Upper lobe of left lung (tissue), 6 donors: ENCODE measurements around the gene ATP2A2. TPM values are rescaled to one million over a fixed set of nuclear protein-coding genes. Genes with fewer than 3 reads are reported as not detected.

Experiments
- ATAC-seq, 2 donors: fragments of 200-7000 bp; cut with Tn5 transposase; one replicate each; pipeline ENCODE4 v1.9.1; 2022; ENCODE audit warnings: mild to moderate bottlenecking in 2 of 2, moderate library complexity in 2 of 2; ENCODE audit not compliant: low FRiP score in 2 of 2
- DNase-seq, 2 donors: peaks; one replicate each; pipeline ENCODE4 v3.0.0-alpha.2; 2019 to 2020
- H3K27ac ChIP-seq, 4 donors: fragments of 200-600 bp; sonication (generic); one replicate each; pipeline ENCODE4 v1.5.1; 2016 to 2019
- H3K27me3 ChIP-seq, 4 donors: fragments of 200-600 bp; sonication (generic); one replicate each; pipeline ENCODE4 v1.5.1; 2017 to 2019
- H3K36me3 ChIP-seq, 4 donors: fragments of 200-600 bp; sonication (generic); one replicate each; pipeline ENCODE4 v1.5.1; 2016 to 2019
- H3K4me1 ChIP-seq, 4 donors: fragments of 200-600 bp; sonication (generic); one replicate each; pipeline ENCODE4 v1.5.1; 2018 to 2019
- H3K4me3 ChIP-seq, 4 donors: fragments of 200-600 bp; sonication (generic); one replicate each; pipeline ENCODE4 v1.5.1; 2017 to 2019; ENCODE audit warnings: mild to moderate bottlenecking in 2 of 4, moderate library complexity in 1 of 4
- H3K9me3 ChIP-seq, 4 donors: fragments of 200-600 bp; sonication (generic); one replicate each; pipeline ENCODE4 v1.5.1; 2018 to 2019
- CTCF ChIP-seq, 6 experiments: fragments of 450-650 bp in 4 of 6; fragments of 200-600 bp in 2 of 6; sonication (generic) in 2 of 6; IDR thresholded peaks; one replicate each; pipeline ENCODE4 v1.5.1; 2016 to 2019; ENCODE audit warnings: antibody characterized with exemption in 6 of 6
- EP300 ChIP-seq, 4 donors: sonication (generic); formaldehyde crosslinking; IDR thresholded peaks; one replicate each; pipeline ENCODE4 v1.5.1; 2017; ENCODE audit warnings: antibody characterized with exemption in 4 of 4, control low read depth in 2 of 4
- POLR2A ChIP-seq, 4 donors: fragments of 450-650 bp; IDR thresholded peaks; one replicate each; pipeline ENCODE4 v1.5.1; 2016 to 2017; ENCODE audit warnings: antibody characterized with exemption in 4 of 4, mild to moderate bottlenecking in 2 of 4
- POLR2AphosphoS5 ChIP-seq, 2 donors: sonication (generic); formaldehyde crosslinking; IDR thresholded peaks; one replicate each; pipeline ENCODE4 v1.5.1; 2017; ENCODE audit warnings: antibody characterized with exemption in 2 of 2
- WGBS, 2 donors: methylation state at CpG; one replicate each; pipeline ENCODE4 v1.1.5; 2017 to 2018; 5-methylcytosine and 5-hydroxymethylcytosine counted together
- total RNA-seq, 6 donors: library from RNA; depleted of rRNA in 4 of 6; stranded (reverse); fragments of >200 nt in 4 of 6; gene quantifications; one replicate each; pipeline versions ENCODE4 v1.1.0 to v1.2.1, GENCODE V29; 2016 to 2021
- donor health status: DM: no; HTN: no; CAD: no; lungs with moderate emphysema.
- donor health status: DM: no; HTN: yes; CAD: no; lungs with severe emphysema.

ATP2A2 gene
- total RNA-seq, 6 donors from 2014 or later: 91.7 to 166 (median 142) TPM

- H3K27ac ChIP-seq: peak overlapping the region in 1 of 4 donors; percentile 16
- H3K4me3 ChIP-seq: no peak overlapping the region
- no peaks in the 10 kb centered on the region for H3K9me3 ChIP-seq
- H3K27me3 ChIP-seq: no peaks in the 10 kb centered on the region
- DNase-seq: peak in 1 of 2 donors; percentile 62
- TF ChIP-seq EP300 (IDR thresholded peaks at IDR 0.05) (no peak), CTCF (IDR thresholded peaks at IDR 0.05) (no peak), POLR2AphosphoS5 (IDR thresholded peaks at IDR 0.05) (no peak), POLR2A (IDR thresholded peaks at IDR 0.05) (no peak)
- H3K4me1 ChIP-seq: peaks cover 0 to 13% (median 6%) of the 10 kb centered on the region in 4 donors
- H3K36me3 ChIP-seq: peaks cover 53 to 100% (median 94%) of the 10 kb centered on the region in 4 donors
- 95% methylated on average over 18 of the region's 18 CpGs for WGBS, 2 donors
- ATAC-seq: no peak
These were observed 59.7 kb downstream of the ATP2A2 start for GRCh38 chr12:110340706-110341105.

GRCh38 chr12:110342157-110342556, 61.1 kb downstream of the ATP2A2 start:
- TF ChIP-seq CTCF (IDR thresholded peaks at IDR 0.05) (no peak), EP300 (IDR thresholded peaks at IDR 0.05) (no peak), POLR2AphosphoS5 (IDR thresholded peaks at IDR 0.05) (no peak), POLR2A (IDR thresholded peaks at IDR 0.05) (no peak)
- no peak for DNase-seq
- H3K27me3 ChIP-seq: no peaks in the 10 kb centered on the region
- no peak overlapping the region for H3K4me3 ChIP-seq
- WGBS, 2 donors: 95 to 96% methylated on average over 15 of the region's 15 CpGs
- H3K4me1 ChIP-seq: peaks cover 0 to 13% (median 6%) of the 10 kb centered on the region in 4 donors
- H3K9me3 ChIP-seq: no peaks in the 10 kb centered on the region
- no peak for ATAC-seq
- H3K36me3 ChIP-seq: peaks cover 52 to 100% (median 91%) of the 10 kb centered on the region in 4 donors
- H3K27ac ChIP-seq: no peak overlapping the region

- 92 to 93% methylated on average over 5 of the region's 5 CpGs for WGBS, 2 donors
- ATAC-seq (no peak), DNase-seq (no peak)
- Histone ChIP-seq H3K27ac (no peak overlapping the region), H3K9me3 (no peaks in the 10 kb centered on the region), H3K4me3 (no peak overlapping the region), H3K36me3 (peaks cover 60 to 100% (median 93%) of the 10 kb centered on the region in 4 donors), H3K4me1 (peaks cover 0 to 13% (median 6%) of the 10 kb centered on the region in 4 donors), H3K27me3 (no peaks in the 10 kb centered on the region)
- TF ChIP-seq CTCF (IDR thresholded peaks at IDR 0.05) (no peak), POLR2AphosphoS5 (IDR thresholded peaks at IDR 0.05) (no peak)
These were observed 62.1 kb downstream of the ATP2A2 start for GRCh38 chr12:110343114-110343513.

- Histone ChIP-seq H3K4me1 (peaks cover 0 to 10% (median 3%) of the 10 kb centered on the region in 4 donors), H3K9me3 (no peaks in the 10 kb centered on the region), H3K4me3 (no peak overlapping the region), H3K27me3 (no peaks in the 10 kb centered on the region), H3K36me3 (peaks cover 60 to 100% (median 94%) of the 10 kb centered on the region in 4 donors), H3K27ac (no peak overlapping the region)
- WGBS, 2 donors: 85 to 89% methylated on average over 9 of the region's 9 CpGs
- DNase-seq (no peak), ATAC-seq (no peak)
- no peak for TF ChIP-seq POLR2A (IDR thresholded peaks at IDR 0.05)
- TF ChIP-seq EP300 (IDR thresholded peaks at IDR 0.05): no peak
- no peak for TF ChIP-seq CTCF (IDR thresholded peaks at IDR 0.05)
- no peak for TF ChIP-seq POLR2AphosphoS5 (IDR thresholded peaks at IDR 0.05)
These were observed 62.9 kb downstream of the ATP2A2 start for GRCh38 chr12:110343736-110344555.
